GM19025 (cell line): ENCODE data around the gene KDM2B.
"Not testable (repeated sequence)": the region's sequence is repeated elsewhere in the genome, so short reads cannot be mapped to it uniquely, and the experiment has no call there.

ENCODE experiments used
- ATAC-seq: cut with Tn5 transposase; IDR thresholded peaks from one replicate; pipeline ENCODE4 v1.9.1; 2021; ENCODE audit warnings: mild to moderate bottlenecking, low read depth, moderate library complexity; ENCODE audit not compliant: unreplicated experiment

Gene KDM2B

DNA sequence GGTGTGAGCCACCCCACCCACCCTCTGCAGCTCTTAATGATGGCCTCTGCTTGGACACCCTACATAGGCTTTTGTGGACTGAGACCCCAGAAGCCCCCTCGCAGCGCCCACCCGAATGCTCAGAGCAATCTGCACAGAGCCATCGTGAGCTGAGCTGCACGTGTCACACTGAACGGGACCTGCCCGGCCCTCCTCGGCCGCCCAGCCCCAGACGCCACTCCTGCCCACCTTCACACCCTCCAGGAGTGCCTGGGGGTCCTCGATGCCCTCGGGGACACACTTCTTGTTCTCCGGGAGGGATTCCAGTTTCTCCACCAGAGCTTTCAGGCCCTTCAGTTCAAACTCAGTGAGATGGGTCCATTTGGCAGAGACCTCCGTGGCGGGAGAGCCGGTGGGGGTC, 71.5 kb downstream of the KDM2B start:
- ATAC-seq: no peak

GRCh38 chr12:121508533-121508932, 72.3 kb downstream of the KDM2B start:
- ATAC-seq: no peak

GRCh38 chr12:121507984-121508383, 72.8 kb downstream of the KDM2B start:
- ATAC-seq: no peak

GRCh38 chr12:121507245-121507644, 73.6 kb downstream of the KDM2B start:
- no peak for ATAC-seq

DNA sequence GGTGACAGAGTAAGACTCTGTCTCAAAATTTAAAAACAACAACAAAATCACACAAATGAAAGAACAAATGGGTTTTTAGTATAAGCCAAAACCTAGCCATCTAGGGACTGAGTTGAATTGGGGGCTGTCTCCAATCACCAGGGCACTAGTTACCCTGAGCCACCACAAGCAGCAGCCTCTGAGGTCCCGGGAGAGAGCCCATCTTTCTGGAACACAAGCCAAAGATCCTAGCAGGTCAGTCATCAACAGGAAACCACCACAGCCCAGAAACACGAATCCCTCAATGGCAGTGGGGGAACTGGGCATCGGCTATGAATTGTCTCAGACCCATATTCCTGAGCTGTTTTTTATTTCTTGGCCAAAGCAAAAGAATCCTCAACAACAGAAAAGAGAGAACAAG, 75.3 kb downstream of the KDM2B start:
- ATAC-seq: no peak

GRCh38 chr12:121504505-121504904, 76.3 kb downstream of the KDM2B start:
- ATAC-seq: no peak

DNA sequence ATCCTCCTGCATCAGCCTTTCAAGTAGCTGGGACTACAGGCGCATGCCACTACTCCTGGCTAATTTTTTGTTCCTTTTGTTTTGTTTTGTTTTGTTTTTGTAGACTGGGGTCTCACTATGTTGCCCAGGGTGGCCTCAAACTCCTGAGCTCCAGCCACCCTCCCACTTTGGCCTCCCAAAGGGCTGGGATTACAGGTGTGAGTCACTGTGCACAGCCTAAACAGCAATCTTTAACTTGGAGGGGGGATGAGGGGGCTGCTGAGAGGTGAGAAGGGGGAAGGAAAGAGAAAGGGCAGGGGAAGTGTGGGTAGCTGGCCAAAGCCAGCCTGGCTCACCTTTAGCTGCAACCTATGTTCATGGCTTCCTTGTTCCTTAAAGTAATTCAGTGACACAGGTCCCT, 77.4 kb downstream of the KDM2B start:
- no peak for ATAC-seq

DNA sequence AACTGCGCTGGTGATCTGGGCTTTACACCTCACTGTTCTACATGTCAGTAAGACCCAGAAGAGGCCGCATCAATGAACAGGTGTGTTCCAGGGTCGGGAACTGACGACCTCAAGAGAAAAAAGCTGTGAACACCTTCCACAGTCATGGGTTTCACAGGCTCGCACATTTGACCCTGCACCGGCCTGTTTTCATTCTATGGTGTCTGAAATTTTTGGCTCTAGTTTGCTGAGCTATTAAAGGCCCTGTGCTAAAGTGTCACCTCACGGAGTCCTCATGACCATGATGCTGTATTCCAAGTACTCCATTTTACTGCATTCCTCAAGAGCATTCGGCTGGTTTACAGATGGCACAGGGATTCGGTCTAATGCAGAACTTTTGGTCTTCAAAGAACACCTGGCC, 78.9 kb downstream of the KDM2B start:
- ATAC-seq: no peak

GRCh38 chr12:121499929-121500793, 80.7 kb downstream of the KDM2B start:
- ATAC-seq: no peak

- ATAC-seq: no peak
These were observed 85.1 kb downstream of the KDM2B start for GRCh38 chr12:121495746-121496145.

DNA sequence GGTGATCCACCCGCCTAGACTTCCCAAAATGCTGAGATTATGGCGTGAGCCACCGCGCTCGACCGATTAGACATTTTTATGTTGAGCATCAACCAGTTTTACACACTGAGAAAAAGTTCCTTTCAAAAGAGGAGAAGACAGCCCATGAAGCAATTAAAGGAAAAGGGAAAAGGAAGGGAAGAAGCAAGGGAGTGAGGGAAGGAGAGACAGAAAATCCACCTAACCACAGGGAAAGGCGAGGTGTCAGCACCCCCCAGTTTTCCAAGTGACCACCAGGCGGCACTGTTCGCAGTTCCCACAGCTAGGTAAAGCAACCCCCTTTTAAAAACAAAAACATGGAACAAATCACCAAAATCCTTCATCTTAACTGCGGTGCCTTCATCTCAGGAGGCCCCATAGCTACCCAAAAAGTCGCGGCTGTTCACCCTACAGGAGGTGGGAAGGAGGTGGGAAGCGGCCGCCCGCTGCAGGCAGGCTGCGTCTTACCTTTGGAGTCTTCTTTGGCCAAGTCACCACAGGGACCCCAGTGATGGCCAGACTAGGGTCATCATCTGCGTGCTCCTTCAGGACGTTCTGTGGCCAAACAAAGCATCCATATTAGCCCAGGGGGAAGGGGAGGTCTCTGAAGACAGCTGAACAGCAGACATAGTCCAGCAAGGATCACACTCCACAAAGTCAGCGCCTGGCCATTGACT, 86.6 kb downstream of the KDM2B start:
- no peak for ATAC-seq

DNA sequence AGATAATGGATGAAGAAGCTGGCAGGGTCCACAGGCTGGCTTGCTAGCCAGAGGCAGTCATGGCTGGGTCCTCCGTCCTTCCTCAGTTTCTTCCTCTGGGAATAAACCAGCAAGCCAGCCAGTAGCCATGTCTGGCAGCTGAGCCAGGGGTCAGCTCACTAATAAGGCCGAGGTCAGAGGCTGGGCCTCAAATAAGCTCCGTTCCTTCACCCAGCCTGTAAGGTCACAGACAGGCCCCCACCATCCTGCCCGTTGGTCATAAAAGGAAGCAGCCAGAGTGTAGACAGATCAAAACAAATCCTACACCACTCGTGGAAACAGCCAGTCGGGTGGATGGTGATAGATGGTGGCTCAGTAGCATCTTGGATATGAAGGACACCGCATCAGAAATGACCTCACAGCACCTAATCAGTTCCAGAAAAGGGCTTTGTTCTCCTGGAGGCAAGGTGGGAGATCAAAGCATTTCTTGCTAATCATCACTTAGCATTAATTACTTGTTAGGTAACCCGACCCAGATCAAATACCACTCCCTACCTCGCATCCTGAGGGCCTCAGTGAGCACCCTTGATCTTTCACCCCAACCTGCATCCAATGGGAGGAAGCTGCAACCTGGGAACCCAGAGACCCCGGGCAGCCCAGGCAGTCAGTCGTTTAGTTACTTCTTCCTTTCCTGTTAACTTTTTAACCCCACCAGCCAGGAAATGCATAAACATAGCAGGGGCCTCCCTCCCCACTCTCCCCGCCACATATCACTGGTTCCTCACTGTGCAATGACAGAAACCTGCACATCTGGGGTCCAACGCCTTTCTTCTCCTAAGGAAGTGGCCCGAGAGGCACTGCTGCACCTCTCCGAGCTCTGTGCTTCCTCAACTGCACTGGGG, 90.2 kb downstream of the KDM2B start:
- ATAC-seq: no peak

GRCh38 chr12:121489874-121490273, 90.9 kb downstream of the KDM2B start:
- no peak for ATAC-seq

DNA sequence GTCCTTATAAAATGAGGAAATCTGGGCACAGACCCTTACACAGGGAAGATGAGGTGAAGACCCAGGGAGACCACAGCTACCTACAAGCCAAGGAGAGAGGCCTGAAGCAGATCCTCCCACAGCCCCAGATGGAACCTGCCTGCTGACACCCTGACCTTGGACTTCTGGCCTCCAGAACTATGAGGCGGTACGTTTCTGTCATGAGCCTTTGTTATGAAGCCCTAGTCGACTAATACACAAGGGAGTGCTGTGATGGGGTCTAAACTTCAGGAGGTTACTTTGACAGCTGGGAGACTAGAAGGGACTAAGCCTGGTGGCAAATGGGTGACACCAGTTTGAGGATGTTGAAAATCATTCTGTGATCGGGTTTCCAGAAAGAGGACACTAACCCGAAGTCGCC, 95.9 kb downstream of the KDM2B start:
- ATAC-seq: no peak

- not testable (repeated sequence) for ATAC-seq
These were observed 96.3 kb downstream of the KDM2B start for GRCh38 chr12:121484564-121484963.

DNA sequence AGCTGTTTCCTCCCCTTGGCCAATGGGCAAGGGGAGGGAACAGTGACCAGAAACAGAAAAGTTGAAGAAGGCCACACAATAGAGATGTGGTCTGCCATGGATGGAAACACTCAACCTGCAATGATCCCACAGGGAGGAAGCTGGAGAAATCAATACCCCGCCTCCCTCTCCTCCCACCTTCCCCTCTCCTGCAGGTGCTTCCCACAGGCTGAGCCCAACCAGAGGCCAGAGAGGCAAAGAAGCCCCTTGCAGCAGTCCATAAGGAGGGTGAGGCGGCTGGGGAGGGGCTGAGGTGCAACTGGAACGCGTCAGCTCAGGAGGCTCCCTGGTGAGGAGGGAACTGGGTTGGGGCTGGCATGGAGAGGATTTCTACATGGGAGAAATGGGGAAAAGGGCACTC, 96.9 kb downstream of the KDM2B start:
- ATAC-seq: no peak

- ATAC-seq: no peak
These were observed 104.3 kb downstream of the KDM2B start for GRCh38 chr12:121476477-121476876.

GRCh38 chr12:121475279-121475678, 105.5 kb downstream of the KDM2B start:
- ATAC-seq: no peak

DNA sequence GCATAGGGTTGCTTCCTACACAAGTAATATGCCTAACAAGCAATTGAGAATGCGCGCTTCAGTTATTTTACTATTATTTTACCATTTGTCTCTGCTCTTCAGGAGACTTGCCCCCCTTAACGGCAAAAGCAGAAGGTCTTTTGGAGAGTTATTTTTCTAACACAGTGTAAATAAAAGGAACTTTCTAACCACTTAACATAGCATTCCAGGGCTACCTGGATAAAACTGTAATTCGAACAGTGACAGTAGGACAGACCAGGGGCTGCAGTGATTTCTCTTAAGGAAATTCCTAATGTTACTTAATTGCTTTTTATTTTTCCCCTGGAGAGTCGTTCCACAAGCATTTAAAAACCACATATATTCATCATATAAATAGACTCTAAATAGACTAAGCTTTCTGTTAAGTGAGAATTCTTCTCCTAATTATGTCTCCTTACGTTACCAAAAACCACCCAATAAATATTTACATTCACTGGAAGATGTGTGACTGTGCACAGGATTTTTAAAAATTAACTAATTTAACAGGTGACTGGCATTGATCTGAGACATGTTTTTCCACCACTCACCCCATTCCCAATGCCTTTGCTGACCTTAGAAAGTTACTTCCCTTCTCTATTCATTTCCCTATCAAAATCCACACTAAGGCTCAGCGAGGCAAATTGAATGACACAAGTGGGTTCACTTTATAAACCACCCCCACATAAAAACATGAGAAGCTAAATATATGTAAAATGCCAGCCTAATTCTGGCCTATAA, 108.5 kb downstream of the KDM2B start:
- no peak for ATAC-seq

DNA sequence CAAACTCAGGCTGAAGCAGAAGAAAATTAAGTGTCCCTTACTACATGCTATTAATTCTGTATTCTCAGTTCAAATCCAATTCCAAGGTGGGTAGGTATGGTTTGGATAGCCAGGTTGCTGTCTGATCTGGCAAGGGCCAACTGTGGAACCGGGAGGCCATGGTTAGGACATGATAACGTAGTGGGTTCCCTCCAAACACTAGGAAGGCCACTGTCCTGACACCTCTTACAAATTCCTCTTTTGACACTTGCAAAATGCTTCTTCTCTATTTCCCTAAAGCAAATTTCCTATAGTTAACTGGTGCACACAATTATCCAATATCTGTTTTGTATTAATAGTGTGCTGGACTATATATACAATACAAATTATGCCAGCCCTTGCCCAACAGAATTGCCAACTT, 110.1 kb downstream of the KDM2B start:
- no peak for ATAC-seq
